K562 (cell line): Measurements from ENCODE around the gene MMP21. TPM values are rescaled to one million over a fixed set of nuclear protein-coding genes. Genes with fewer than 3 reads are reported as not detected.

ENCODE experiments used
- ATAC-seq: fragments of 200-7000 bp; cut with Tn5 transposase; 3 replicates; pipeline ENCODE4 v1.9.1; 2020; ENCODE audit warnings: moderate library complexity
- BruUV-seq: library from RNA; stranded (reverse); fragments of 400-500 nt; replicated peaks from 2 replicates; lab custom pipeline; 2021; lab: Mats Ljungman, UMichigan
- CTCF ChIA-PET: fragments of 300-600 bp; formaldehyde crosslinking; extraction: SDS; loops from one replicate; lab custom pipeline; 2021; ENCODE audit warnings: low intra/inter-chr PET ratio; lab: Yijun Ruan, JAX
- POLR2A ChIA-PET: fragments of 300-600, 350-650 bp; sonication (Branson Sonifier 250); formaldehyde crosslinking; extraction: SDS; loops from one replicate; lab custom pipeline; 2021; ENCODE audit warnings: antibody characterized with exemption, inconsistent platforms; lab: Yijun Ruan, JAX
- DNase-seq, 4 experiments: peaks; one replicate each; pipeline versions ENCODE4 v3.0.0 to v3.0.0-alpha.2; 2011 to 2018; ENCODE audit warnings: low spot score in 3 of 4, mixed read lengths in 3 of 4; ENCODE audit errors: extremely low read depth in 1 of 4
- FAIRE-seq: peaks from 2 replicates; lab custom pipeline; 2011; peaks lifted over from hg19 to GRCh38; lab: Jason Lieb, UNC
- H2AFZ ChIP-seq: 2 replicates; pipeline ENCODE4 v1.6.0; 2011; ENCODE audit warnings: low read depth, low read length, control low read depth, inconsistent platforms
- H3K27ac ChIP-seq: fragments of 200-600 bp; 3 replicates; pipeline ENCODE4 v1.8.0; 2011; ENCODE audit warnings: low read depth, mild to moderate bottlenecking, control low read depth, inconsistent platforms, low read length, moderate library complexity, mixed read lengths; ENCODE audit errors: extremely low read depth
- H3K27me3 ChIP-seq, 2 experiments: fragments of 300-600 bp in 1 of 2; 2 replicates in 1 of 2; 3 replicates in 1 of 2; pipeline versions ENCODE4 v1.6.0 to v1.8.0; 2011; ENCODE audit warnings: inconsistent platforms in 2 of 2, low read length in 2 of 2, mild to moderate bottlenecking in 1 of 2, mixed read lengths in 1 of 2, moderate library complexity in 1 of 2; ENCODE audit not compliant: control insufficient read depth in 2 of 2, insufficient read depth in 2 of 2
- H3K36me3 ChIP-seq: fragments of 300-600 bp; 3 replicates; pipeline ENCODE4 v1.8.0; 2011; ENCODE audit warnings: mild to moderate bottlenecking, low read length, inconsistent platforms; ENCODE audit not compliant: control insufficient read depth, insufficient read depth
- H3K4me1 ChIP-seq, 2 experiments: fragments of 200-600 bp in 1 of 2; replicated peaks in 1 of 2; 2 replicates in 1 of 2; 3 replicates in 1 of 2; pipeline versions ENCODE4 v1.5.1 to v1.8.0; 2011; ENCODE audit warnings: inconsistent platforms in 2 of 2, low read length in 2 of 2, mild to moderate bottlenecking in 1 of 2, mixed read lengths in 1 of 2, moderate library complexity in 1 of 2; ENCODE audit not compliant: control insufficient read depth in 2 of 2, insufficient read depth in 2 of 2
- H3K4me2 ChIP-seq: 2 replicates; pipeline ENCODE4 v1.6.1; 2011; ENCODE audit warnings: low read length, control low read depth, inconsistent platforms, mixed read lengths; ENCODE audit not compliant: insufficient read depth
- H3K4me3 ChIP-seq: fragments of 200-600 bp; sonication (generic), shearing (Covaris generic); 2 replicates; pipeline ENCODE4 v1.5.1; 2016; ENCODE audit warnings: control low read depth, inconsistent platforms
- H3K79me2 ChIP-seq: fragments of 200-600 bp; 3 replicates; pipeline ENCODE4 v1.8.0; 2011; ENCODE audit warnings: low read length, inconsistent platforms; ENCODE audit not compliant: control insufficient read depth, insufficient read depth
- H3K9ac ChIP-seq, 2 experiments: 2 replicates each; pipeline versions ENCODE4 v1.6.0 to v1.6.1; 2011; ENCODE audit warnings: low read depth in 2 of 2, low read length in 2 of 2, control low read depth in 1 of 2, inconsistent platforms in 1 of 2, mild to moderate bottlenecking in 1 of 2, mixed read lengths in 1 of 2; ENCODE audit not compliant: insufficient read depth in 1 of 2
- H3K9me1 ChIP-seq: one replicate; pipeline ENCODE4 v1.6.0; 2011; ENCODE audit warnings: inconsistent platforms, mild to moderate bottlenecking, low read length, moderate library complexity; ENCODE audit not compliant: control insufficient read depth, insufficient read depth
- H3K9me3 ChIP-seq: replicated peaks from 2 replicates; pipeline ENCODE4 v1.5.1; 2011; ENCODE audit warnings: low read depth, low read length, inconsistent platforms; ENCODE audit not compliant: control insufficient read depth, insufficient read depth
- H4K20me1 ChIP-seq: replicated peaks from 2 replicates; pipeline ENCODE4 v1.6.1; 2011; ENCODE audit warnings: low read length, inconsistent platforms, mixed read lengths; ENCODE audit not compliant: control insufficient read depth, insufficient read depth
- DIDO1 ChIP-seq: fragments of 450-650 bp; IDR thresholded peaks from 2 replicates; pipeline ENCODE4 v1.6.1; 2016; ENCODE audit warnings: low read depth, missing biosample characterization, missing genetic modification characterization
- KLF1 ChIP-seq: fragments of 450-650 bp; IDR thresholded peaks from 2 replicates; pipeline ENCODE4 v1.6.1; 2016; ENCODE audit warnings: missing genetic modification characterization, missing compliant biosample characterization
- RHOXF2B ChIP-seq: fragments of 250-450 bp; sonication (Bioruptor Pico); conservative IDR thresholded peaks from 2 replicates; pipeline ENCODE4 v1.5.1; 2021
- TEAD1 ChIP-seq, 2 experiments: fragments of 450-650 bp in 1 of 2; sonication (generic) in 1 of 2; formaldehyde crosslinking; IDR thresholded peaks; 2 replicates each; pipeline versions ENCODE4 v1.4.0 to v1.8.0; 2020 to 2022; ENCODE audit warnings: mild to moderate bottlenecking in 2 of 2, missing genetic modification reagents in 1 of 2
- ZNF133 ChIP-seq: fragments of 250-450 bp; sonication (Bioruptor Pico); IDR thresholded peaks from 2 replicates; pipeline ENCODE4 v1.4.0; 2020; ENCODE audit warnings: mild to moderate bottlenecking
- ZNF165 ChIP-seq: fragments of 250-450 bp; sonication (Bioruptor Pico); IDR thresholded peaks from 2 replicates; pipeline ENCODE4 v1.4.0; 2020; ENCODE audit warnings: borderline replicate concordance
- ZNF639 ChIP-seq, 2 experiments: fragments of 200-800 bp in 1 of 2; sonication (Bioruptor generic) in 1 of 2; sonication (generic) in 1 of 2; formaldehyde crosslinking in 1 of 2; IDR thresholded peaks in 1 of 2; conservative IDR thresholded peaks in 1 of 2; 2 replicates each; pipeline versions ENCODE4 v1.5.0 to v1.6.1; 2016 to 2020; ENCODE audit warnings: missing compliant biosample characterization in 1 of 2, missing genetic modification characterization in 1 of 2, missing genetic modification reagents in 1 of 2
- WGBS: fragments of 100-300 bp; shearing (Covaris generic); methylation state at CpG from one replicate; pipeline ENCODE4 v1.1.6; 2016; ENCODE audit warnings: low coverage, mixed read lengths; ENCODE audit not compliant: insufficient coverage; ENCODE audit errors: missing lambda C conversion rate; 5-methylcytosine and 5-hydroxymethylcytosine counted together
- in situ Hi-C: fragments of 300-500 bp; cut with MboI; formaldehyde crosslinking; loops from 4 replicates; pipeline ENCODE4 v1.15.0; 2018; ENCODE audit warnings: inconsistent platforms, mixed read lengths
- intact Hi-C: fragments of 100-400 bp; cut with micrococcal nuclease; formaldehyde crosslinking; loops from 2 replicates; pipeline ENCODE4 v1.14.2; 2022
- polyA plus RNA-seq, 8 experiments: library from polyadenylated mRNA; depleted of rRNA in 4 of 8; stranded (reverse) in 5 of 8; unstranded in 3 of 8; fragments of >200 nt; fragmentation: Nextera tagmentation in 2 of 8; fragmentation: Illumina TruSeq in 1 of 8; extraction: Ambion mirVana in 2 of 8; extraction: Trizol in 1 of 8; gene quantifications; 2 replicates each; pipeline versions ENCODE4 v1.2.1 to v1.2.3, GENCODE V29; 2011 to 2014; ENCODE audit warnings: inconsistent platforms in 1 of 8, missing spikeins in 1 of 8
- total RNA-seq, 7 experiments: library from RNA; depleted of rRNA in 6 of 7; stranded (reverse); fragments of >200 nt in 6 of 7; fragmentation: Illumina TruSeq in 2 of 7; extraction: Trizol in 2 of 7; gene quantifications; 2 replicates each; pipeline versions ENCODE4 v1.2.1 to v1.2.3, GENCODE V29; 2011 to 2021; ENCODE audit warnings: low replicate concordance in 1 of 7

The MMP21 gene
- total and polyA plus RNA-seq, 9 of the 15 experiments (the other 6 are each of a cell fraction or from before 2014, with no cell fraction given) = not detected

- TF ChIP-seq ZNF165 (CRISPR knock-in tag) = no peak
- TF ChIP-seq ZNF133 (CRISPR knock-in tag) = no peak
- TF ChIP-seq KLF1 (tag) = no peak
- no peak for TF ChIP-seq TEAD1 (CRISPR knock-in tag; IDR thresholded peaks at IDR 0.05)
- TF ChIP-seq DIDO1 (tag) = no peak
- TF ChIP-seq, all 486 proteins: peak for 0
Measured at GRCh38 chr10:125797994-125798662, 22.5 kb upstream of the MMP21 start (continued).

GRCh38 chr10:125797424-125797823 is 21.8 kb upstream of the MMP21 start:
- CTCF ChIA-PET = no interaction called here
- no peak overlapping the region for H3K9ac ChIP-seq
- TF ChIP-seq RHOXF2B (CRISPR knock-in tag) = no peak
- TF ChIP-seq ZNF639 (CRISPR knock-in tag; conservative IDR thresholded peaks at IDR 0.05 in 1 of 2, IDR thresholded peaks at IDR 0.05 in 1 of 2) = no peak
- TF ChIP-seq, all 486 proteins: peak for 0
- no peaks in the 10 kb centered on the region for H3K79me2 ChIP-seq
- H3K27me3 ChIP-seq = no peaks in the 10 kb centered on the region
- peaks cover 2% of the 10 kb centered on the region for H3K9me1 ChIP-seq
- no peak overlapping the region for H3K27ac ChIP-seq
- DNase-seq (no peak), ATAC-seq (no peak), FAIRE-seq (no peak)
- in situ Hi-C loops = no loop called here
- H3K9me3 ChIP-seq = no peaks in the 10 kb centered on the region
- no TSS peak for BruUV-seq
- no peak overlapping the region for H3K4me2 ChIP-seq
- H3K4me3 ChIP-seq = no peak overlapping the region
- 82% methylated on average over 7 of the region's 8 CpGs for WGBS
- intact Hi-C loops = no loop called here
- peaks cover 0 to 4% of the 10 kb centered on the region in 2 experiments; a peak in 2 of 5 replicates for H3K4me1 ChIP-seq
- H3K36me3 ChIP-seq = peaks cover 30% of the 10 kb centered on the region; the same call in 2 of the 3 replicates
- POLR2A ChIA-PET = interaction anchor here (1.0 to 2.3 kb wide), 4 partner anchors 9 to 19 kb away, joined by 3 to 5 read pairs (median 4); no protein-coding TSS in a partner anchor
- no peak overlapping the region for H2AFZ ChIP-seq
- H4K20me1 ChIP-seq = no peaks in the 10 kb centered on the region; the same call in 1 of the 2 replicates
